SK-N-SH (cell line): ENCODE data around the gene C2orf66.

Experiments used
- CTCF ChIP-seq: fragments of 200-600 bp; sonication (generic); IDR thresholded peaks from 2 replicates; pipeline ENCODE4 v1.6.1; 2017; ENCODE audit warnings: antibody characterized with exemption, mild to moderate bottlenecking, moderate library complexity
- ELF1 ChIP-seq: IDR thresholded peaks from 2 replicates; pipeline ENCODE4 v1.4.0; 2012
- EZH2phosphoT487 ChIP-seq: fragments of 200-600 bp; sonication (generic); IDR thresholded peaks from 2 replicates; pipeline ENCODE4 v1.6.1; 2017; ENCODE audit warnings: low read depth, mixed run types, mild to moderate bottlenecking, antibody characterized with exemption, moderate library complexity, borderline replicate concordance
- GABPA ChIP-seq: IDR thresholded peaks from 2 replicates; pipeline ENCODE4 v1.4.0; 2012; ENCODE audit warnings: low read depth, mild to moderate bottlenecking
- JUND ChIP-seq: IDR thresholded peaks from 2 replicates; pipeline ENCODE4 v1.4.0; 2012
- MXI1 ChIP-seq: IDR thresholded peaks from 2 replicates; pipeline ENCODE4 v1.6.1; 2012; ENCODE audit warnings: mild to moderate bottlenecking, low read depth, low read length, improper control_type of control experiment
- PBX3 ChIP-seq: IDR thresholded peaks from 2 replicates; pipeline ENCODE4; 2012
- POLR2AphosphoS5 ChIP-seq: IDR thresholded peaks from 2 replicates; pipeline ENCODE4 v1.6.1; 2012; ENCODE audit warnings: low read depth, low read length
- REST ChIP-seq: IDR thresholded peaks from 2 replicates; pipeline ENCODE4 v1.6.1; 2012; ENCODE audit warnings: mild to moderate bottlenecking, low read depth, low read length, moderate library complexity
- SIN3A ChIP-seq: IDR thresholded peaks from 2 replicates; pipeline ENCODE4 v1.6.1; 2012; ENCODE audit warnings: low read depth, mild to moderate bottlenecking, low read length, moderate library complexity, borderline replicate concordance
- TAF1 ChIP-seq: IDR thresholded peaks from 2 replicates; pipeline ENCODE4 v1.6.1; 2012; ENCODE audit warnings: low read depth, mild to moderate bottlenecking, low read length, moderate library complexity, borderline replicate concordance
- TCF12 ChIP-seq: IDR thresholded peaks from 2 replicates; pipeline ENCODE4 v1.4.0; 2012
- USF1 ChIP-seq: IDR thresholded peaks from 2 replicates; pipeline ENCODE4 v1.4.0; 2012; ENCODE audit warnings: low read depth, borderline replicate concordance

- TF ChIP-seq CTCF (no peak), TAF1 (no peak), REST (no peak), POLR2AphosphoS5 (no peak), TCF12 (no peak), EZH2phosphoT487 (no peak), GABPA (no peak), ELF1 (no peak), MXI1 (no peak), JUND (peak; percentile 18; the same call in 1 of the 2 replicates), USF1 (no peak), SIN3A (no peak), PBX3 (no peak)
These were observed 4.8 kb downstream of the C2orf66 start for GRCh38 chr2:196804381-196804780.
